Activated CD8-positive, alpha-beta T cell treated with anti-CD3 and anti-CD28 coated beads, Interleukin-2, amount 10 ng/mL, durations not matched to agents 7 days and 5 days (primary cell): ENCODE measurements around the gene ATP10A. TPM values are rescaled to one million over a fixed set of nuclear protein-coding genes. Genes with fewer than 3 reads are reported as not detected.

Experiments
- ATAC-seq: fragments of 150-1000 bp; cut with Tn5 transposase; one replicate; pipeline ENCODE4 v1.10.0; 2021; ENCODE audit warnings: moderate library complexity
- CTCF ChIA-PET: fragments of 350-600 bp; sonication (Branson Sonifier 250); formaldehyde crosslinking; loops from one replicate; lab custom pipeline; 2021; ENCODE audit warnings: antibody characterized with exemption; lab: Charles Lee
- POLR2A ChIA-PET: fragments of 350-600 bp; sonication (Branson Sonifier 250); formaldehyde crosslinking; loops from one replicate; lab custom pipeline; 2021; ENCODE audit warnings: antibody characterized with exemption; lab: Charles Lee
- DNase-seq: peaks from one replicate; pipeline ENCODE4 v3.0.0-alpha.2; 2020
- H3K27ac Mint-ChIP-seq: one replicate; pipeline ENCODE4 v1.8.0; 2021; ENCODE audit warnings: mild to moderate bottlenecking, mixed read lengths
- H3K27me3 Mint-ChIP-seq: one replicate; pipeline ENCODE4 v1.8.0; 2021; ENCODE audit warnings: low read depth, mixed read lengths
- H3K36me3 Mint-ChIP-seq: one replicate; pipeline ENCODE4 v1.8.0; 2021; ENCODE audit warnings: low read depth, mixed read lengths
- H3K4me1 Mint-ChIP-seq: one replicate; pipeline ENCODE4 v1.8.0; 2021; ENCODE audit warnings: low read depth, mixed read lengths
- H3K4me3 Mint-ChIP-seq: one replicate; pipeline ENCODE4 v1.8.0; 2021; ENCODE audit warnings: mild to moderate bottlenecking, mixed read lengths
- H3K9me3 Mint-ChIP-seq: one replicate; pipeline ENCODE4 v1.8.0; 2022; ENCODE audit warnings: mixed read lengths; ENCODE audit not compliant: insufficient read depth
- total RNA-seq, 2 experiments: library from RNA; stranded (reverse); gene quantifications; one replicate each; pipeline ENCODE4 v1.2.3, GENCODE V29; 2021

The ATP10A gene
- total RNA-seq, 2 experiments from 2014 or later, result 53.8 to 58.9 TPM

GRCh38 chr15:25838871-25839195 lies 24.3 kb downstream of the ATP10A start:
- Mint-ChIP-seq H3K36me3 (peaks cover 27% of the 10 kb centered on the region), H3K27ac (no peak overlapping the region), H3K9me3 (no peaks in the 10 kb centered on the region), H3K4me3 (no peak overlapping the region), H3K4me1 (peaks cover 51% of the 10 kb centered on the region), H3K27me3 (no peaks in the 10 kb centered on the region)
- ATAC-seq (no peak), DNase-seq (no peak)
- POLR2A ChIA-PET, result no interaction called here
- CTCF ChIA-PET, result interaction anchor here (1.0 kb wide), 1 partner anchor 55 kb away, joined by 3 read pairs; no protein-coding TSS in a partner anchor

GRCh38 chr15:25838191-25838870 lies 24.8 kb downstream of the ATP10A start:
- Mint-ChIP-seq H3K9me3 (no peaks in the 10 kb centered on the region), H3K27me3 (no peaks in the 10 kb centered on the region), H3K36me3 (peaks cover 23% of the 10 kb centered on the region), H3K4me3 (no peak overlapping the region), H3K27ac (no peak overlapping the region), H3K4me1 (peaks cover 47% of the 10 kb centered on the region)
- ChIA-PET CTCF (interaction anchor here (1.0 kb wide), 1 partner anchor 55 kb away, joined by 3 read pairs; no protein-coding TSS in a partner anchor), POLR2A (no interaction called here)
- ATAC-seq, result no peak
- no peak for DNase-seq

DNA sequence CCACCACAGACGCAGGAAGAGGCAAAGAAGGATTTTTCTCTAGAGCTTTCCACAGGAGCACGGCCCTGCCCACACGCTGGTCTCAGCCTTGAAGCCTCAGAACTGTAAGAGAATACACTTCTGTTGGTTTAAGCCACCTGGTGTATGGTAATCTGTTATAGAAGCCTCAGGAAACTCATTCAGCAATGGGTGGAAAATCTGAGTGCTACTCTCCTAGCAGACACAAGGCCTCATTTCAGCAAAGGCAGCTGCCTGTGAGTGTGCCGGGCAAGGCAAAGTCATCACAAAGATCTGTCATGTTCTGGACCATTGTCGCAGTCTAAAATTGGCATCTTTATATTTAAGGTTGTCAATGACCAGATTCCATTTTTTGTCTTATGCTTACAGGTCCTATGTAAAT lies 31.0 kb downstream of the ATP10A start:
- H3K36me3 Mint-ChIP-seq, result peaks cover 38% of the 10 kb centered on the region
- peaks cover 3% of the 10 kb centered on the region for H3K9me3 Mint-ChIP-seq
- peaks cover 13% of the 10 kb centered on the region for H3K4me1 Mint-ChIP-seq
- ATAC-seq, result no peak
- ChIA-PET POLR2A (no interaction called here), CTCF (no interaction called here)
- H3K4me3 Mint-ChIP-seq, result no peak overlapping the region
- peak overlapping the region; percentile 10 for H3K27ac Mint-ChIP-seq
- DNase-seq, result no peak
- no peaks in the 10 kb centered on the region for H3K27me3 Mint-ChIP-seq

DNA sequence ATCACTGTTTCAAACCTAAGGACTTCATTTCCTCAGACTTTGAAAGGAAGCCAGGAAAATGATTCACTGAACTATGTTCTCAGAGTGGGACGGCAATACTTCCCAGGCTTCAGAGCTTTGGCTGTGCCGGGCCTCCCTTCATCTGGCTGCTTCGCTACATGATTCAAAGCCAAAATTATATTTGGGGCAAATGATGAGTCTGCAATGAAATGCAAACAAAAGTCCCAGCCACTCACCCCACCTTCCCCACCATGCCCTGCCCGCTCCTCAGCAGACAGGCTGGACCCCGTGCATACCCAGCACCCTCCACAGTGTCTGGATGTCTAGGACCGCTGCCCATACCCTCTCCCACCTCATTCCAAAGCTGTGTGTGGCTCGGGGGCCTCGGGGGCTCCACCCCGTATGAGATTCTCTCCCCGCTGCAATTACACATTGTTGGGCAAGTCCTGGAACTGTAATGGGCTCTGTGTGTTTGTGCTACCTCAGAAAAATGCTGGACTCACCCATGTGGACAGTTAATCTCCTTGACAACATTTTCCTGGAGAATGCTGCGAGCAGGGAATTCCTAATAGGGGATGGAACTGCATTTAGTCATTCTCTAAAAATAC lies 32.2 kb downstream of the ATP10A start:
- peaks cover 3% of the 10 kb centered on the region for H3K9me3 Mint-ChIP-seq
- CTCF ChIA-PET, result no interaction called here

GRCh38 chr15:25829073-25829472 lies 34.1 kb downstream of the ATP10A start:
- H3K27ac Mint-ChIP-seq, result no peak overlapping the region
- H3K36me3 Mint-ChIP-seq, result peaks cover 58% of the 10 kb centered on the region
- ChIA-PET POLR2A (no interaction called here), CTCF (no interaction called here)
- DNase-seq (no peak), ATAC-seq (no peak)
- no peak overlapping the region for H3K4me3 Mint-ChIP-seq
- peaks cover 3% of the 10 kb centered on the region for H3K9me3 Mint-ChIP-seq
- H3K27me3 Mint-ChIP-seq, result no peaks in the 10 kb centered on the region
- peaks cover 19% of the 10 kb centered on the region for H3K4me1 Mint-ChIP-seq

More for the DNA sequence above, 32.2 kb downstream of the ATP10A start:
- Mint-ChIP-seq H3K36me3 (peaks cover 49% of the 10 kb centered on the region), H3K4me3 (no peak overlapping the region), H3K4me1 (peaks cover 14% of the 10 kb centered on the region), H3K27ac (no peak overlapping the region), H3K27me3 (no peaks in the 10 kb centered on the region)
- DNase-seq (no peak), ATAC-seq (no peak)
- POLR2A ChIA-PET, result no interaction called here

- H3K27me3 Mint-ChIP-seq, result no peaks in the 10 kb centered on the region
- ChIA-PET CTCF (interaction anchor here (1.0 kb wide), 1 partner anchor 22 kb away, joined by 4 read pairs; no protein-coding TSS in a partner anchor), POLR2A (no interaction called here)
- H3K9me3 Mint-ChIP-seq, result peaks cover 3% of the 10 kb centered on the region
- no peak overlapping the region for H3K27ac Mint-ChIP-seq
- no peak for ATAC-seq
- DNase-seq, result no peak
- peaks cover 36% of the 10 kb centered on the region for H3K4me1 Mint-ChIP-seq
- peaks cover 55% of the 10 kb centered on the region for H3K36me3 Mint-ChIP-seq
- no peak overlapping the region for H3K4me3 Mint-ChIP-seq
Measured at GRCh38 chr15:25825207-25825606, 37.9 kb downstream of the ATP10A start.

GRCh38 chr15:25824618-25825017 lies 38.5 kb downstream of the ATP10A start:
- CTCF ChIA-PET, result interaction anchor here (1.0 kb wide), 1 partner anchor 23 kb away, joined by 4 read pairs; no protein-coding TSS in a partner anchor

GRCh38 chr15:25812845-25813244 lies 50.3 kb downstream of the ATP10A start:
- no peak for DNase-seq
- H3K4me3 Mint-ChIP-seq, result no peak overlapping the region
- H3K36me3 Mint-ChIP-seq, result peaks cover 46% of the 10 kb centered on the region
- no peak overlapping the region for H3K27ac Mint-ChIP-seq
- H3K9me3 Mint-ChIP-seq, result no peaks in the 10 kb centered on the region
- no peaks in the 10 kb centered on the region for H3K27me3 Mint-ChIP-seq
- POLR2A ChIA-PET, result interaction anchor here (1.3 kb wide), 1 partner anchor 48 kb away, joined by 6 read pairs; no protein-coding TSS in a partner anchor
- CTCF ChIA-PET, result interaction anchor here (1.1 to 2.1 kb wide), 7 partner anchors 9 to 121 kb away, joined by 3 to 5 read pairs (median 3); no protein-coding TSS in a partner anchor
- H3K4me1 Mint-ChIP-seq, result peaks cover 68% of the 10 kb centered on the region
- ATAC-seq, result no peak

More at GRCh38 chr15:25824618-25825017, 38.5 kb downstream of the ATP10A start:
- Mint-ChIP-seq H3K4me1 (peaks cover 38% of the 10 kb centered on the region), H3K4me3 (no peak overlapping the region), H3K27me3 (no peaks in the 10 kb centered on the region), H3K9me3 (peaks cover 3% of the 10 kb centered on the region), H3K27ac (no peak overlapping the region), H3K36me3 (peaks cover 55% of the 10 kb centered on the region)
- DNase-seq, result no peak
- ATAC-seq, result no peak
- POLR2A ChIA-PET, result no interaction called here

DNA sequence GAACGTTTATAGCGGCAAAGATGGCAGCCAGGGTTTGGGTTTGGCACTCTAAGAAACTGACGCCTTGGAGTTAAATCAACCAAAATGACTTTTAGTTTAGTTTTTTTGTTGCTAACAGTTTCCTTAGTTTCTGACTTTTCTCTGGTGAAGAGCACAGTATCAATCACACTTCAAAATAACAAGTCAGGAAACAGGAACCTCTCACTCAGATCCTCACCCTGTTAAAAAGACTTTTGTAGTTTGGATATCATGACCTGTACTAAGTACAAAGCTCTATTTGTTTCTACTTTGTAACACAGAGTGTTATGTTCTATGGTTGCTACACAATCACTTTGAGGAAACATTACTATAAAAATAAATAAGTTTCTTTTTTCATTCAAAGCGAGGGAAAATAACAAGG lies 51.1 kb downstream of the ATP10A start:
- Mint-ChIP-seq H3K9me3 (no peaks in the 10 kb centered on the region), H3K4me1 (peaks cover 66% of the 10 kb centered on the region), H3K27ac (peak overlapping the region; percentile 73), H3K4me3 (peak overlapping the region; percentile 68), H3K36me3 (peaks cover 46% of the 10 kb centered on the region), H3K27me3 (no peaks in the 10 kb centered on the region)
- ATAC-seq (peak; percentile 28), DNase-seq (no peak)
- ChIA-PET CTCF (interaction anchor here (1.1 to 2.1 kb wide), 7 partner anchors 10 to 122 kb away, joined by 3 to 5 read pairs (median 3); no protein-coding TSS in a partner anchor), POLR2A (interaction anchor here (1.3 kb wide), 1 partner anchor 49 kb away, joined by 6 read pairs; no protein-coding TSS in a partner anchor)

DNA sequence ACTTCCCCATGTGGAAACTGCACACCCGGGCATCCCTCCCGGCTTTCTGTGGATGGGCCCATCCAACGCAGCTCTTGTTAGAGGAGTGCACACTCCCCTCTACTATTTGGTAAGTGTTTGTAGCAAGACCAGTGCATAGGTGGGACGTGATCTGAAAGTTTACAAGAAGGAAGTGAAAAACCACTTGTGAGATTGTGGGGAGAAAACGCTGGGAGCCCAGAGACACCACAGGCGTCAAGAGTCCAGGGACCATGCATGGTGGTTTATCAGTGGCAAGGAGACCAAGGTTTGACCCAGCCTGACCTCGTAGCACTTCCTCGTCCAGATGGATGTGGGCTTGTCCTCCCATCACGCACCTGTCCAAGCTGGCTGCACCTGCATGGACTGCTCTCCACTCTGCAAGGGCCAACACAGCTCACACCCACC lies 51.6 kb downstream of the ATP10A start:
- Mint-ChIP-seq H3K4me1 (peaks cover 70% of the 10 kb centered on the region), H3K27ac (peak overlapping the region; percentile 73), H3K9me3 (no peaks in the 10 kb centered on the region), H3K36me3 (peaks cover 50% of the 10 kb centered on the region), H3K4me3 (peak overlapping the region; percentile 68), H3K27me3 (no peaks in the 10 kb centered on the region)
- DNase-seq (peak; percentile 59), ATAC-seq (peak; percentile 59)
- ChIA-PET POLR2A (interaction anchor here (1.3 kb wide), 1 partner anchor 50 kb away, joined by 6 read pairs; no protein-coding TSS in a partner anchor), CTCF (interaction anchor here (1.0 to 1.8 kb wide), 5 partner anchors 12 to 123 kb away, joined by 3 to 4 read pairs (median 3); no protein-coding TSS in a partner anchor)

DNA sequence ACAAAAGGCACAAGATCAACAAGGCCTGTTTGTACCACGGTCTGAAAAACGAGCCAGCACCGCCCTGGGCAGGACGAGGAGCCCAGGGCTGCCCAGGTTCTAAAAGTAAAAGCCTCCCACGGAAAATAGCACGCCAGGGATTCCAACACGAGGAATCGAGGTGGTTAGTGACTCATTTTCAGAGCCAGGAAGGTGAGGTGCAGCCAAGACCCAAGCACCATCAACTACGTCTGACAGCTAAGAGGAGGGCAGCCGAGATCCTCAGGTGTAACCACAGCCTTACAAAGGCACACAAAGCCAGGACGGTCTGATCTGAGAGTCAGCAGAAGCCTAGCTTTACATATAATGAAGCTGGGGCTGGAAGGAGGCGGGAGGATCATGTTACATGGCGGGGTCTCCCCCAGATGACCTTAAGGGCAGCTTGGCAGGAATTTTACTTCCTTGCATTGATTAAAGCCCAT lies 52.5 kb downstream of the ATP10A start:
- CTCF ChIA-PET, result interaction anchor here (1.0 to 1.8 kb wide), 4 partner anchors 21 to 123 kb away, joined by 3 to 4 read pairs (median 4); no protein-coding TSS in a partner anchor
- no peaks in the 10 kb centered on the region for H3K27me3 Mint-ChIP-seq
- ATAC-seq (peak; percentile 79), DNase-seq (peak; percentile 49)
- H3K4me3 Mint-ChIP-seq, result peak overlapping the region; percentile 68
- peaks cover 76% of the 10 kb centered on the region for H3K4me1 Mint-ChIP-seq
- peak overlapping the region; percentile 73 for H3K27ac Mint-ChIP-seq
- no peaks in the 10 kb centered on the region for H3K9me3 Mint-ChIP-seq
- H3K36me3 Mint-ChIP-seq, result peaks cover 53% of the 10 kb centered on the region
- POLR2A ChIA-PET, result interaction anchor here (0.8 kb wide), 1 partner anchor 93 kb away, joined by 3 read pairs; no protein-coding TSS in a partner anchor
